HepG2 (cell line): ENCODE measurements around the gene NFATC2.

ENCODE experiments used
- EP300 ChIP-seq, 3 experiments: sonication (generic) in 1 of 3; formaldehyde crosslinking in 1 of 3; IDR thresholded peaks; 2 replicates each; pipeline versions ENCODE4 v1.5.1 to v1.6.1; 2011 to 2020; ENCODE audit warnings: low read depth in 2 of 3, low read length in 2 of 3, borderline replicate concordance in 1 of 3, improper control_type of control experiment in 1 of 3, mild to moderate bottlenecking in 1 of 3, missing genetic modification reagents in 1 of 3, moderate library complexity in 1 of 3
- TBP ChIP-seq: sonication (generic); formaldehyde crosslinking; IDR thresholded peaks from 2 replicates; pipeline ENCODE4 v1.5.0; 2020; ENCODE audit warnings: missing genetic modification reagents

DNA sequence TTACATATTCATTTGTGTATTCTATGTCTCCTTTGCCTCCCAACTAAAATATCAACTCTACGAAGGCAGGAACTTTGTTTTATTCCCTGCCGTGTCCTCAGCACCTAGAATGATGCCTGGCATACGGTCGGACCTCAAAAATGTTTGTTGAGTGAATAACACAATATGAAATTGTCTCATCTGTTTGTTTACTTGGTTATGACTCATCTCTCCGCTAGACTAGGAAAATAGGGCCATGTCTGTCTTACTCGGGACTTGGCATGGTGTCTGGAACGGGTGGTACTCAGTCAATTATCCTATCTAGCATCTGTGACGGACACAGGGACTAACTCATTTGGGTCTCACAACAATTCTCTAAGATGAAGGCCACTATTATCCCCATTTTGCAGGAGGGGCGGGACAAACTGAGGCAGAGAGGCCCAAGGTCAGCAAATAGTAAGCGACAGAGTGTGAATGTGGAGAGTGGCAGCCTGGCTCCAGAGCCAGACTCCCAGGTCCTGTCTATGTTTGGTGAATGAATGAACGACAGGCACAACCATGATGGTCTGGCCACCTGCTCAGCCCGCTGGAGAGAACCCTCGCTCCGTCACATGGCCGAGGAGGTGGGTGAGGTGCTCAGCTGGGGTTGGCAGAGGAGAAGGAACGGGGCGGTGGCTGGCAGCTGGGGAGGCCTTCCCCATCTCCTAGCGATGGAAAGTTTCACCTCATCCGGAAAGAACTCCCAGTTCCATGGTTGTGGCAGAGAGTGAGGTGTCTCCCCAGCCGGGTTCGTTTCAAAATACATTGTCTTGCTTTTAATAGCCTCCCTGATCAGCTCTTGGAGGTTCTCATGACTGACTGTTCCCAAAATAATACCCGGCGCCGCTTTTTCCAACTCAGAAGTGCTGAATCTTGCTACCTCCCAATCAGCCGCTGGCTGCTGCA is 27.6 kb upstream of the NFATC2 start:
- TF ChIP-seq TBP (CRISPR knock-in tag) (no peak), EP300 (IDR thresholded peaks at IDR 0.05; ENCODE audit: low read depth in 2 of 2, low read length in 2 of 2) (no peak), EP300 (CRISPR knock-in tag; IDR thresholded peaks at IDR 0.05; ENCODE audit: borderline replicate concordance) (no peak)
